Neural progenitor cell (in vitro differentiated cells): Measurements from ENCODE around the gene ARHGEF4. TPM values are rescaled to one million over a fixed set of nuclear protein-coding genes. Genes with fewer than 3 reads are reported as not detected.
A peak's percentile ranks its signal among the peaks of the same experiment; 100 is the strongest.

Source experiments
- DNase-seq: peaks from one replicate; pipeline ENCODE4 v3.0.0-alpha.2; 2016; ENCODE audit warnings: low spot score
- H2AFZ ChIP-seq: fragments of 200-600 bp; sonication (generic); replicated peaks from 2 replicates; pipeline ENCODE4 v1.6.1; 2016; ENCODE audit warnings: antibody characterized with exemption
- H3F3A ChIP-seq: fragments of 200-600 bp; sonication (generic); 2 replicates; pipeline ENCODE4 v1.6.1; 2016; ENCODE audit warnings: antibody characterized with exemption, low read depth
- H3K27ac ChIP-seq: fragments of 200-600 bp; sonication (generic); 2 replicates; pipeline ENCODE4 v1.5.1; 2016; ENCODE audit warnings: mild to moderate bottlenecking
- H3K27me3 ChIP-seq: fragments of 200-600 bp; sonication (generic); 2 replicates; pipeline ENCODE4 v1.6.1; 2016; ENCODE audit warnings: mild to moderate bottlenecking, moderate library complexity
- H3K36me3 ChIP-seq: fragments of 200-600 bp; sonication (generic); 2 replicates; pipeline ENCODE4 v1.5.1; 2016
- H3K4me1 ChIP-seq: fragments of 200-600 bp; sonication (generic); 2 replicates; pipeline ENCODE4 v1.6.1; 2016; ENCODE audit warnings: mixed run types
- H3K4me2 ChIP-seq: fragments of 200-600 bp; sonication (generic); 2 replicates; pipeline ENCODE4 v1.6.1; 2016
- H3K4me3 ChIP-seq: fragments of 200-600 bp; sonication (generic); 2 replicates; pipeline ENCODE4 v1.5.1; 2016
- H3K79me2 ChIP-seq: fragments of 200-600 bp; sonication (generic); 2 replicates; pipeline ENCODE4 v1.6.1; 2016; ENCODE audit warnings: low read depth
- H3K9ac ChIP-seq: fragments of 200-600 bp; sonication (generic); 2 replicates; pipeline ENCODE4 v1.6.1; 2016
- H3K9me3 ChIP-seq: fragments of 200-600 bp; sonication (generic); 2 replicates; pipeline ENCODE4 v1.5.1; 2016; ENCODE audit warnings: low read depth
- H4K20me1 ChIP-seq: fragments of 200-600 bp; sonication (generic); 2 replicates; pipeline ENCODE4 v1.6.1; 2016; ENCODE audit warnings: low read depth
- H3K27ac Mint-ChIP-seq: 3 replicates; pipeline ENCODE4 v1.8.0; 2021; ENCODE audit warnings: mixed read lengths
- H3K27me3 Mint-ChIP-seq: 2 replicates; pipeline ENCODE4 v1.8.0; 2022; ENCODE audit warnings: low read depth, mild to moderate bottlenecking, inconsistent platforms, moderate library complexity, mixed read lengths; ENCODE audit not compliant: insufficient read depth
- H3K36me3 Mint-ChIP-seq: 3 replicates; pipeline ENCODE4 v1.8.0; 2021; ENCODE audit warnings: mixed read lengths
- H3K4me1 Mint-ChIP-seq: 3 replicates; pipeline ENCODE4 v1.8.0; 2021; ENCODE audit warnings: mixed read lengths
- H3K4me3 Mint-ChIP-seq: 3 replicates; pipeline ENCODE4 v1.8.0; 2021; ENCODE audit warnings: mild to moderate bottlenecking, moderate library complexity, mixed read lengths
- H3K9me3 Mint-ChIP-seq: 3 replicates; pipeline ENCODE4 v1.8.0; 2020; ENCODE audit warnings: mixed read lengths
- CTCF ChIP-seq: fragments of 200-600 bp; sonication (generic); IDR thresholded peaks from 2 replicates; pipeline ENCODE4 v1.5.1; 2017; ENCODE audit warnings: antibody characterized with exemption, mild to moderate bottlenecking
- EZH2 ChIP-seq: fragments of 200-600 bp; sonication (generic); IDR thresholded peaks from 2 replicates; pipeline ENCODE4 v1.6.1; 2017; ENCODE audit warnings: antibody characterized with exemption, mild to moderate bottlenecking, moderate library complexity
- EZH2phosphoT487 ChIP-seq: fragments of 200-600 bp; sonication (generic); IDR thresholded peaks from 2 replicates; pipeline ENCODE4 v1.6.1; 2017; ENCODE audit warnings: antibody characterized with exemption
- total RNA-seq: library from RNA; depleted of rRNA; stranded (reverse); fragments of >200 nt; gene quantifications from 2 replicates; pipeline ENCODE4 v1.2.3, GENCODE V29; 2015; ENCODE audit warnings: low replicate concordance

Gene ARHGEF4
- total RNA-seq, 1 donor from 2014 or later: 22.8 TPM

DNA sequence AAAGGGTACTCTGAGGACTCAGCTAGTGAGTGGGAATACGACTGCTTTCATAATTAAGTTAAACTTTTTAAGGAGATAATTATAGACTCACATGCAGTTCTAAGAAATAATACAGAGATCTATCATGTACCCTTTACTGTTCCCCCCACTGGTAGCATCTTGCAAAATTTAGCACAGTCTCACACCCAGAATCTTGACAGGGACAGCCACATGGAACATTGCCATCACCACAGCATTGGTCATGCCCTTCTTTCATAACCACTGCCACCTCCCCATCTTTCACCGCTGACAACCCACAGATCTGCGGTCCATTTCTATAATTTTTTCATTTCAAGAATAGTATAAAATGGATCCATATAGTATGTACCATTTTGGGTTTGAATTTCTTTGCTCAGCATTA is 37.8 kb downstream of the ARHGEF4 start:
- peaks cover 18% of the 10 kb centered on the region for H3K9me3 Mint-ChIP-seq
- Histone ChIP-seq H3K4me3 (no peak overlapping the region), H3K27ac (peak overlapping the region; percentile 83)

GRCh38 chr2:130875935-130876334 is 39.2 kb downstream of the ARHGEF4 start:
- Mint-ChIP-seq H3K27ac (no peak overlapping the region), H3K27me3 (no peaks in the 10 kb centered on the region), H3K36me3 (no peaks in the 10 kb centered on the region), H3K9me3 (peaks cover 18% of the 10 kb centered on the region), H3K4me3 (no peak overlapping the region), H3K4me1 (peaks cover 19% of the 10 kb centered on the region)
- H3K4me1 ChIP-seq: peaks cover 35% of the 10 kb centered on the region
- peaks cover 9% of the 10 kb centered on the region for H3K36me3 ChIP-seq
- H3K9ac ChIP-seq: no peak overlapping the region
- peaks cover 16% of the 10 kb centered on the region for H3K9me3 ChIP-seq
- no peak overlapping the region for H3K4me3 ChIP-seq
- no peak overlapping the region for H3K4me2 ChIP-seq
- H4K20me1 ChIP-seq: no peaks in the 10 kb centered on the region
- TF ChIP-seq EZH2: no peak
- no peak for TF ChIP-seq CTCF
- TF ChIP-seq EZH2phosphoT487: no peak
- DNase-seq: no peak
- H3K27me3 ChIP-seq: no peaks in the 10 kb centered on the region
- H2AFZ ChIP-seq: no peak overlapping the region
- H3K27ac ChIP-seq: no peak overlapping the region
- H3F3A ChIP-seq: peaks cover 42% of the 10 kb centered on the region
- H3K79me2 ChIP-seq: no peaks in the 10 kb centered on the region

More for the DNA sequence above, 37.8 kb downstream of the ARHGEF4 start:
- peaks cover 9% of the 10 kb centered on the region for H3K36me3 ChIP-seq
- H3K27me3 ChIP-seq: no peaks in the 10 kb centered on the region
- no peaks in the 10 kb centered on the region for H4K20me1 ChIP-seq
- no peaks in the 10 kb centered on the region for H3K36me3 Mint-ChIP-seq
- H3K27me3 Mint-ChIP-seq: no peaks in the 10 kb centered on the region
- H3K4me3 Mint-ChIP-seq: no peak overlapping the region
- H3K79me2 ChIP-seq: peaks cover 4% of the 10 kb centered on the region
- peaks cover 25% of the 10 kb centered on the region for H3K4me1 Mint-ChIP-seq
- DNase-seq: no peak
- no peak overlapping the region for H2AFZ ChIP-seq
- peaks cover 16% of the 10 kb centered on the region for H3K9me3 ChIP-seq
- no peak overlapping the region for H3K9ac ChIP-seq
- H3K4me1 ChIP-seq: peaks cover 49% of the 10 kb centered on the region
- no peak for TF ChIP-seq EZH2
- TF ChIP-seq CTCF: no peak
- no peak for TF ChIP-seq EZH2phosphoT487
- H3K4me2 ChIP-seq: peak overlapping the region; percentile 5
- no peak overlapping the region for H3K27ac Mint-ChIP-seq
- peaks cover 51% of the 10 kb centered on the region for H3F3A ChIP-seq

GRCh38 chr2:130877258-130877657 is 40.5 kb downstream of the ARHGEF4 start:
- no peak overlapping the region for H2AFZ ChIP-seq
- peaks cover 16% of the 10 kb centered on the region for H3K9me3 ChIP-seq
- H3K9me3 Mint-ChIP-seq: peaks cover 18% of the 10 kb centered on the region
- no peaks in the 10 kb centered on the region for H3K36me3 Mint-ChIP-seq
- H3K27ac Mint-ChIP-seq: no peak overlapping the region
- TF ChIP-seq CTCF: no peak
- TF ChIP-seq EZH2: no peak
- TF ChIP-seq EZH2phosphoT487: no peak
- no peaks in the 10 kb centered on the region for H3K27me3 ChIP-seq
- H3K4me1 Mint-ChIP-seq: peaks cover 10% of the 10 kb centered on the region
- H3K4me1 ChIP-seq: peaks cover 21% of the 10 kb centered on the region
- H3K4me3 ChIP-seq: no peak overlapping the region
- H3K4me2 ChIP-seq: no peak overlapping the region
- no peak overlapping the region for H3K9ac ChIP-seq
- no peaks in the 10 kb centered on the region for H3K27me3 Mint-ChIP-seq
- peaks cover 28% of the 10 kb centered on the region for H3F3A ChIP-seq
- H4K20me1 ChIP-seq: no peaks in the 10 kb centered on the region
- no peak overlapping the region for H3K27ac ChIP-seq
- no peak overlapping the region for H3K4me3 Mint-ChIP-seq
- DNase-seq: no peak
- H3K79me2 ChIP-seq: no peaks in the 10 kb centered on the region
- H3K36me3 ChIP-seq: peaks cover 9% of the 10 kb centered on the region
